Vagina (tissue), 2 donors: Measurements from ENCODE around the gene ATP6V1G2.

ENCODE experiments used
- CTCF ChIP-seq, 3 experiments: fragments of 450-650 bp in 2 of 3; fragments of 200-600 bp in 1 of 3; sonication (generic) in 1 of 3; IDR thresholded peaks; one replicate each; pipeline ENCODE4 v1.5.1; 2017 to 2019; ENCODE audit warnings: antibody characterized with exemption in 3 of 3, mild to moderate bottlenecking in 2 of 3, moderate library complexity in 2 of 3
- POLR2A ChIP-seq, 2 donors: fragments of 450-650 bp; IDR thresholded peaks; one replicate each; pipeline ENCODE4 v1.6.1; 2017; ENCODE audit warnings: antibody characterized with exemption in 2 of 2, mild to moderate bottlenecking in 2 of 2, moderate library complexity in 2 of 2
- POLR2AphosphoS5 ChIP-seq, 2 donors: sonication (generic); formaldehyde crosslinking; IDR thresholded peaks; one replicate each; pipeline ENCODE4 v1.9.0; 2017; ENCODE audit warnings: antibody characterized with exemption in 2 of 2, mild to moderate bottlenecking in 2 of 2, low read depth in 1 of 2; ENCODE audit not compliant: insufficient read depth in 1 of 2

DNA sequence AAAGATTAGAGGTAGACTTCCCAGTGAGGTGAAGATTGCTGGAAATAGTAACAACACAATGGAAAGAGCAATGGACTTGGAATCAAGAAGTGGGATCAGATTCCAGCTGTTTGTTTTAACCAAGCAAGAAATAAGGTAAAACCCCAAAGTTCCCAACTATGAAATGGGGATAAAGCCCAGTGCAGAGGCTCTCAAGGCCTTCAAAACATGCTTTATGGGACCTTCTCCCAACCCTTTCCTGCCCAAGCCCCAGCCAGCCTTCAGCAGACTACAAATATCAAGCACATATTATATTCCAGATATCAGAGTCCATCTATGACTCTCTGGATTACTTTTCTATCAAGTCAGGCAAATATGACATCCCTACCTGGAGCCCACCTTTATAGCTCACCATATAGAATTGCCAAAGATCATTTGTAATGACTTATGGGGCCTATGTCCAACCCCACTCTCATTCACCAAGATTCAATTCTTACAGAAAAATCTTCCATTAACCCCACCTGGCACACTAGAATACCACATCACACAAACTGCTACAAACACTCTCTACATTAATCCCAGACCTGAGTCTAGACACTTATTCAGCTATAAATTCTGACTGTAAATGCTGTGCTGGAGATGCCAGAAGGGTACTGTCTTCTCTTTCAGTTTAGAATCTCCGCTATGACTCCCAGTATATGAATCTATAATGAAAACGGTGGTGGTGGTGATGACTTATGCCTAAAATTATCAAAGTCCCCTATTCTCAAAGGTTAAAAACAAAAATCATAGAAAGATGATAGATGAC lies 10.7 kb downstream of the ATP6V1G2 start:
- TF ChIP-seq POLR2A (IDR thresholded peaks at IDR 0.05) (no peak), CTCF (IDR thresholded peaks at IDR 0.05) (no peak), POLR2AphosphoS5 (IDR thresholded peaks at IDR 0.05; ENCODE audit: insufficient read depth in 1 of 2, low read depth in 1 of 2) (no peak)
